GM03348 (cell line): ENCODE measurements around the gene SCG5.

Source experiments
- DNase-seq: peaks from one replicate; pipeline ENCODE4 v3.0.0; 2012; ENCODE audit warnings: low spot score

Gene SCG5

GRCh38 chr15:32691689-32692038 lies 50.2 kb downstream of the SCG5 start:
- DNase-seq, result no peak

- no peak for DNase-seq
These were observed 50.8 kb downstream of the SCG5 start for GRCh38 chr15:32692286-32692685.

- DNase-seq, result no peak
These were observed 52.9 kb downstream of the SCG5 start for GRCh38 chr15:32694222-32694983.

GRCh38 chr15:32698773-32699390 lies 57.4 kb downstream of the SCG5 start:
- DNase-seq, result no peak

- no peak for DNase-seq
These were observed 59.1 kb downstream of the SCG5 start for GRCh38 chr15:32700501-32701150.

GRCh38 chr15:32701863-32702262 lies 60.4 kb downstream of the SCG5 start:
- no peak for DNase-seq

- DNase-seq, result peak; percentile 59
These were observed 63.0 kb downstream of the SCG5 start for GRCh38 chr15:32704395-32704981.

GRCh38 chr15:32705446-32705845 lies 63.9 kb downstream of the SCG5 start:
- DNase-seq, result no peak

GRCh38 chr15:32706704-32707103 lies 65.2 kb downstream of the SCG5 start:
- peak; percentile 68 for DNase-seq

- DNase-seq, result no peak
These were observed 65.9 kb downstream of the SCG5 start for GRCh38 chr15:32707436-32707835.

- no peak for DNase-seq
These were observed 68.0 kb downstream of the SCG5 start for GRCh38 chr15:32709295-32710033.

GRCh38 chr15:32715276-32715675 lies 73.8 kb downstream of the SCG5 start:
- DNase-seq, result no peak

- no peak for DNase-seq
These were observed 74.9 kb downstream of the SCG5 start for GRCh38 chr15:32716216-32716914.

- DNase-seq, result no peak
These were observed 75.5 kb downstream of the SCG5 start for GRCh38 chr15:32716915-32717425.

GRCh38 chr15:32717426-32718226 lies 76.1 kb downstream of the SCG5 start, which contains the start of gene GREM1:
Gene GREM1, plus strand, starts transcription at chr15:32718004. Its CDS starts 12,687 bp downstream, at chr15:32730691.
- peak; percentile 94 for DNase-seq

- DNase-seq, result peak; percentile 45
These were observed 76.8 kb downstream of the SCG5 start for GRCh38 chr15:32718227-32718820.

- DNase-seq, result peak; percentile 25
These were observed 77.6 kb downstream of the SCG5 start for GRCh38 chr15:32718821-32719716.

- no peak for DNase-seq
These were observed 80.1 kb downstream of the SCG5 start for GRCh38 chr15:32721596-32721995.

- DNase-seq, result no peak
These were observed 80.6 kb downstream of the SCG5 start for GRCh38 chr15:32722136-32722535.
